HG02938 (cell line): Measurements from ENCODE around the gene TWIST2.

ENCODE experiments used
- ATAC-seq: cut with Tn5 transposase; IDR thresholded peaks from one replicate; pipeline ENCODE4 v1.9.1; 2021; ENCODE audit warnings: mild to moderate bottlenecking, moderate library complexity; ENCODE audit not compliant: unreplicated experiment

Gene TWIST2

GRCh38 chr2:238872026-238872425 is 24.1 kb downstream of the TWIST2 start:
- ATAC-seq, result no peak

GRCh38 chr2:238872628-238873380 is 24.9 kb downstream of the TWIST2 start:
- ATAC-seq, result no peak

- no peak for ATAC-seq
Observed at GRCh38 chr2:238873381-238873801, 25.5 kb downstream of the TWIST2 start.

- ATAC-seq, result no peak
Observed at GRCh38 chr2:238873841-238874240, 26.0 kb downstream of the TWIST2 start.

- no peak for ATAC-seq
Observed at GRCh38 chr2:238874330-238875050, 26.6 kb downstream of the TWIST2 start.

- no peak for ATAC-seq
Observed at GRCh38 chr2:238875101-238875470, 27.2 kb downstream of the TWIST2 start.

GRCh38 chr2:238875471-238876231 is 27.8 kb downstream of the TWIST2 start:
- no peak for ATAC-seq

- no peak for ATAC-seq
Observed at GRCh38 chr2:238876232-238876630, 28.3 kb downstream of the TWIST2 start.

- ATAC-seq, result no peak
Observed at GRCh38 chr2:238878051-238878735, 30.3 kb downstream of the TWIST2 start.

- ATAC-seq, result no peak
Observed at GRCh38 chr2:238879043-238879442, 31.2 kb downstream of the TWIST2 start.

GRCh38 chr2:238879621-238880377 is 31.9 kb downstream of the TWIST2 start:
- no peak for ATAC-seq

GRCh38 chr2:238881353-238882081 is 33.6 kb downstream of the TWIST2 start:
- no peak for ATAC-seq

- no peak for ATAC-seq
Observed at GRCh38 chr2:238882082-238882755, 34.3 kb downstream of the TWIST2 start.

- no peak for ATAC-seq
Observed at GRCh38 chr2:238883421-238883901, 35.6 kb downstream of the TWIST2 start.

- ATAC-seq, result no peak
Observed at GRCh38 chr2:238884122-238884811, 36.4 kb downstream of the TWIST2 start.

GRCh38 chr2:238884812-238885408 is 37.0 kb downstream of the TWIST2 start:
- ATAC-seq, result no peak

- no peak for ATAC-seq
Observed at GRCh38 chr2:238886453-238887094, 38.7 kb downstream of the TWIST2 start.
